GM21423 (cell line): Measurements from ENCODE around the gene CCNA1.

ENCODE experiments used
- ATAC-seq: cut with Tn5 transposase; IDR thresholded peaks from one replicate; pipeline ENCODE4 v1.9.1; 2021; ENCODE audit warnings: mild to moderate bottlenecking, moderate library complexity; ENCODE audit not compliant: unreplicated experiment

Gene CCNA1

DNA sequence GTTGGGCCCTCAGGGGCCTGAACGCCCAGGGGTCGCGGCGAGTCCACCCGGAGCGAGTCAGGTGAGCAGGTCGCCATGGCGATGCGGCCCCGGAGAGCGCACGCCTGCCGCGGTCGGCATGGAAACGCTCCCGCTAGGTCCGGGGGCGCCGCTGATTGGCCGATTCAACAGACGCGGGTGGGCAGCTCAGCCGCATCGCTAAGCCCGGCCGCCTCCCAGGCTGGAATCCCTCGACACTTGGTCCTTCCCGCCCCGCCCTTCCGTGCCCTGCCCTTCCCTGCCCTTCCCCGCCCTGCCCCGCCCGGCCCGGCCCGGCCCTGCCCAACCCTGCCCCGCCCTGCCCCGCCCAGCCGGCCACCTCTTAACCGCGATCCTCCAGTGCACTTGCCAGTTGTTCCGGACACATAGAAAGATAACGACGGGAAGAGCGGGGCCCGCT, at the start of gene CCNA1:
TSS of gene CCNA1 (plus strand) at position 390 of the 439 bp plus-strand sequence. CDS start 562 bp downstream, outside the sequence.
- peak; percentile 57 for ATAC-seq

DNA sequence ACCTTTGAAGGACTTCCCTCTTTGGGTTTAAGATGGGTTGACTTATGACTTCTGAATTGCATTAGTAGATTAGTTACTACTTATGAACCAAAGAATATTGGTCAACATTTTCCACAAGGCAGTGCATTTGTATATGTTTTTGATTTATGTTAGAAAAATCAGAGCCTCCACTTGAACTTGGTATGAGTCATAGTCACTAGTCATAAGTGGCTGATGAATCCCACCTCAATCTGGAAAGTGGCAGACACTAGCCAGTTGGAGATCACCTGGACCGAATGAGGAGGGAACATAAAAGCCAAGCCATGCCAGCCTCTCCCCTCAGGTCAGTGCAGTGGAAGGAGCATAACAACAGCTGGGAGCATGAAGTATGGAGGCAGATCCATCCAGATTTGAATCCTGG, 46.8 kb upstream of the CCNA1 start:
- no peak for ATAC-seq

- ATAC-seq = peak; percentile 46
These were observed 37.0 kb upstream of the CCNA1 start for GRCh38 chr13:36395280-36395679.

DNA sequence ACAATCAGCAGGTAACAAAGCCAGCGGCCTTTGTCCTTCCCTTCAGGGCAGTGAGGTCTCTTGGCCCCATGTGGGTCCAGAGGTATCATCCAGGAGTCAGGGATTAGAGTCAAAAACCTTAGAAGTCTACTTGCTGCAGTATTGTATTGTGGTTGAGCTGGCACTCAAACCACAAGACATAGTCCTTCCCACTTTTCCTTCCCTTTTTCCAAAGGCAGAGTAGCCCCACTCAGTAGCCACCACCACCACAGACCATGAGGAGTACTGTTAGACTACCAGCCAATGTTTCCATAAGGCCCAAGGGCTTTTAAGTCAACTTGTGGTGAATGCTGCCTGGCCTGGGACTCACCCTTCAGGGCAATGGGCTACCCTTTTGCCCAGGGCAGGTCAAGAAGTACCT, 27.1 kb upstream of the CCNA1 start:
- no peak for ATAC-seq

DNA sequence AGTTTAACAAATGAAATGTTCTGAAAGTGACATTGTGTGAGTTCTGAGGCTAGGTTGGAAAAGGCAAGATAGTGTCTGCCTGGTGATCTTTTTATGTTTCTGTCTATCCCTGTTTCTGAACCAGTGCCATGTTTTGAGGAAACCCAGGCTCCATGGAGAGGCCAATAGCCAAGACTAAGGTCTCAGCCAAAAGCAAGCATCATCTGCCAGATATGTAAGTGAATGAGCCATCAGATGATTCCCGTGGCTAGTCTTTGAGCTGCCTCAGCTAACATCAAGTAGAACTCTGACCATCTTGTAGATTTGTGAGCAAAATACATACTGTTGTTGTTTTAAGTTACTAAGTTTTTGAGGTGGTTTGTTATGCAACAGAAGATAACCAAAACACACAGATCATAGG, 19.6 kb upstream of the CCNA1 start:
- no peak for ATAC-seq

DNA sequence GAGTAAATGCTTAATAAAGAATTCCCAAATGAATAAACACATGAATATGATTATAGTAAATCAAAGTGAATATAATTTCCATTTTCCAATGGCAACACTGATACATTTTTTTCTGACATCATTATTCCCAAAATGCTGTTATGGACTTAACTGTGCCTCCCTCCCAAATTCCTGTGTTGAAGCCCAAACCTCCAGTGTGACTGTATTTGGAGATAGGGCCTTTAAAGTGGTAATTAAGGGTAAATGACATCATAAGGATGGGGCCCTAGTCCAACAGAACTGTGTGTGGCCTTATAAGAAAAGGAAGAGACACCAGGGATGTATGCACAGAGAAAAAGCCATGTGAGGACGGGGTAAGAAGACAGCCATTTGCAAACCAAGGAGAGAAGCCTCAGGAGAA, 19.1 kb upstream of the CCNA1 start:
- ATAC-seq = no peak

- no peak for ATAC-seq
These were observed 17.8 kb upstream of the CCNA1 start for GRCh38 chr13:36414461-36414860.

DNA sequence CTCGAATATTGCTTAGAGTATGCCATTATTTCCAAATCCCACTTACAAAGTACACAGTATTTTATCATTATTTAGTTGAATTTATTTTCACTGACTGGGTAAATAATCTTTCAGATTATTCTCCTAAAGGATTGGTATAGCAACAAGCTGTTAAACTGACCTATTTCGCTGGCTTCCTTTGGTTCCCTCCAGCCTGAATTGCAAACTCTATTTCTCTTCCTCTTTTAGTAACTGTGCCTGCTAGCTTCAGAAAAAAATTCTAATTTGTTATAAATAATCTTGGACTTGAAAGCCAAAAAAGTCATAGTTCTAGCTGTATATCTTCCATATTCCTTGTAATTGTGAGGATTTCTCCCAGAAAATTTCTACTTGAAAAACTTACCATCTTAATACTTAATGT, 15.0 kb upstream of the CCNA1 start:
- ATAC-seq = no peak

GRCh38 chr13:36418022-36418805, 14.1 kb upstream of the CCNA1 start:
- peak; percentile 94 for ATAC-seq

GRCh38 chr13:36420437-36420891, 11.8 kb upstream of the CCNA1 start:
- ATAC-seq = peak; percentile 56

GRCh38 chr13:36421447-36421846, 10.8 kb upstream of the CCNA1 start:
- no peak for ATAC-seq

- no peak for ATAC-seq
These were observed 4.2 kb upstream of the CCNA1 start for GRCh38 chr13:36428086-36428485.

DNA sequence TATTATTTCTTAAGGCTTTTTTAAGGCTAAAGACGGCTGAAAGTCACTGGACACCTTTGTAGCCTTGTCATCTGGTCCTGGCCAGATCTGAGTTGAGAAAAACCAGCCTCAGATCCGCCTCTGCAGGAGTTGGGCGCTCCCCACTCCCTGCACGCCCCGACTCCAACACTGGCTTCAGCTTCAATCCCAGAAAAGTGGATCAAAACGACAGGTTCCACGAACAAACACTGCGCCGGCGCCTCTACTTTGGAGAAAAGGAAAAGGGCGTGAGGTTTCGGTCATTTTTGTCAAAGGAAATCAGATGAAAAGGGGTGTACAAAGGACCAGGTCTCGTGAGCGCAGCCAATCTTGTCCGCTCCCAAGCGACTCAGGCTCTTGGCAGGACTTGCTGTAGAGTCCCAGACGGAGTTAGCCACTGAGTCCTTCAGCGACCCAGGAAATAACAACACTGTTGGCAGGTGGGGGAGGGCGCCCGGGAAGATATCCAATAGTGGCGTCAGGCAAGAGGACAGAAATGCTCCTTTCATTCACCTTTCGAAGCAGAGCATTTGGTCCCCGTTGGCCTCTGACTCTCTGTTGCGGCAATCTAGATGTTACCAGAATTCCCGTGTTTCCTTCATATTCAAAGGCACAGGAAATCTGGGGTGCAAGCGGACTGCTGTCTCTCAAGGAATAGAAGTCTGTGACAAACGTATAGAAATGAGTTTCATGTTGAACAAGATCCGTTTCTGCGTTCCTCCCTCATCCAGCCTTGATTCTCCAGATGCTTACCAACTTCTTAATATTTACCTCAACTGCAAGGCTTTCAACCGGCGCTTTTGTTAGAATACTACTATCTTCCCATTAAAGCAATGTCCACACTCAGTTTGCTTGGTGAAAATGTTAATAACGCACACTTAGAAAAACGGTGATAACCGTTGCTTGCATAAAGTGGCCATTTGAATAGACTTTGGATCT, 1.8 kb upstream of the CCNA1 start:
- ATAC-seq = no peak

DNA sequence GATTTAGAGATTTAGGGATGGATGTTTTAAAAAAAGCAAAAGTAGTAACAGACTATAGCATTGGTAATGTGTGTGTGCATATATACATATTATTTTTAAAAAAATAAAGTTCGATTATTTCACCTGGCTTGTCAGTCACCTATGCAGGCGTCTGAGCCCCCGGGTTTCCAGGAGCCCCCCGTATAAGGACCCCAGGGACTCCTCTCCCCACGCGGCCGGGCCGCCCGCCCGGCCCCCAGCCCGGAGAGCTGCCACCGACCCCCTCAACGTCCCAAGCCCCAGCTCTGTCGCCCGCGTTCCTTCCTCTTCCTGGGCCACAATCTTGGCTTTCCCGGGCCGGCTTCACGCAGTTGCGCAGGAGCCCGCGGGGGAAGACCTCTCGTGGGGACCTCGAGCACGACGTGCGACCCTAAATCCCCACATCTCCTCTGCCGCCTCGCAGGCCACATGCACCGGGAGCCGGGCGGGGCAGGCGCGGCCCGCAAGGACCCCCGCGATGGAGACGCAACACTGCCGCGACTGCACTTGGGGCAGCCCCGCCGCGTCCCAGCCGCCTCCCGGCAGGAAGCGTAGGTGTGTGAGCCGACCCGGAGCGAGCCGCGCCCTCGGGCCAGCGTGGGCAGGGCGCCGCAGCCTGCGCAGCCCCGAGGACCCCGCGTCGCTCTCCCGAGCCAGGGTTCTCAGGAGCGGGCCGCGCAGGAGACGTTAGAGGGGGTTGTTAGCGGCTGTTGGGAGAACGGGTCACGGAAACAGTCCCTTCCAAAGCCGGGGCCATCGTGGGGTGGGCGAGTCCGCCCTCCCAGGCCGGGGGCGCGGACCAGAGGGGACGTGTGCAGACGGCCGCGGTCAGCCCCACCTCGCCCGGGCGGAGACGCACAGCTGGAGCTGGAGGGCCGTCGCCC, 840 bp upstream of the CCNA1 start:
- ATAC-seq = peak; percentile 32

DNA sequence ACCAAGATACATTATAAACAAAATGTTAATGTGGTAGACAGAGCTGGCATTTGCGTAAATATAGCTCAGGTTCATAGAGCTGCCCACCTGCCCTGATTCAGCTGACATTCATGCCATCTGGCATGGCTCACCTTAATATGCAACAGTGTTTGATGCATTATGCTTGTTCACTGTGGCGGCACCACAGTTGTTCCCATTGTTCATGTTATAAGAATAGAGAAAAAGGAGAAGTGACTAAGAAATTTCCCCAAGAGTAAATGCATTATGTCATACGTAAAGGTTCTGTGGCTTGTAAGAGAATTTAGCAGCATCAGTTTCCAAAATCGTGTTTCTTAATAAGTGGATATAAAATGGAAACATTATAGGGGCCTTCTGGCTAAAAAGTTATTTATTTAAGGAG, 4.5 kb downstream of the CCNA1 start:
- no peak for ATAC-seq

- no peak for ATAC-seq
These were observed 6.5 kb downstream of the CCNA1 start for GRCh38 chr13:36438594-36439483.

DNA sequence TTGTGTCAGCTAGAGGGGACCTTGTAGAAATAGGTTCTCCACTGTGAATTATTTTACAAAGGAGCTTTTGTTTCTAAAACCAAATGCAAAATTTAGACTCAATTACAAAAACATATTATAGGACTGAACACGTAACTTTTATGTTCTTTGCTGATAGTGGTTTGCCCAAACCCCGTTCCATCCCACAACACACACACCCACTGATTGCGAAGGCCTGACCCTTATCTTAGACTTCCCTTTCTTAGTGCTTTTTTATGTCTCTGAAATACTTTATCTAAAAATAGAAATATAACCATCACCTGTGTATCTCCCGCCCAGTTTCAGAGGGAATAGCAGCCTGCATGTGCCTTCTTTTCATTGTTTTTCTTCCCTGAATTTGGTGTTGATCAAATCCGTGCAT, 13.0 kb downstream of the CCNA1 start:
- ATAC-seq = no peak

- no peak for ATAC-seq
These were observed 13.6 kb downstream of the CCNA1 start for GRCh38 chr13:36445891-36446351.

DNA sequence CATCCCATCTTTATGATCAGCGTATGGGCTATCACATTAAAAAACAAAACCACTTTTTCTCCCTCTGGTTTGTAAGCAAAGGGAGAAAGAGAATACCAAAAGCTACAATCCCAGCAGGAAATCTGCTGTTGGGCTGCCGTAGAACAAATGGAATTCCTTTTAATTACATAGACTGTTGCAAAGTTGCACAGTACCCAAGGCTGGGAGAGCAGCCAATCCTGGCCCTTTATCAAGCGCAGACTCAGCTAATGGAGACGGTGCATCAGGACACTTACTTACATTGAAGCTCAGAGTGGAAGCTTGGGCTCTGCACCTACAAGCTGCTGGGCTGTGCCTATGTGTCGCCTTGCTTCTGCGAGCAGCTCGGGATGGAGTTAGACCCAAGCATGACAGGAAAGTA, 15.2 kb downstream of the CCNA1 start:
- ATAC-seq = no peak

- ATAC-seq = no peak
These were observed 18.2 kb downstream of the CCNA1 start for GRCh38 chr13:36450534-36450933.
